Inferior parietal cortex (tissue), 1 donor: Measurements from ENCODE around the gene HERPUD2.
"Not testable (repeated sequence)": the region's sequence is repeated elsewhere in the genome, so short reads cannot be mapped to it uniquely, and the experiment has no call there.

ENCODE experiments used
- DNase-seq: peaks from one replicate; pipeline ENCODE4 v3.0.0-alpha.2; 2016; ENCODE audit errors: extremely low spot score

The HERPUD2 gene

GRCh38 chr7:35605760-35606159, 89.2 kb downstream of the HERPUD2 start:
- no peak for DNase-seq

DNA sequence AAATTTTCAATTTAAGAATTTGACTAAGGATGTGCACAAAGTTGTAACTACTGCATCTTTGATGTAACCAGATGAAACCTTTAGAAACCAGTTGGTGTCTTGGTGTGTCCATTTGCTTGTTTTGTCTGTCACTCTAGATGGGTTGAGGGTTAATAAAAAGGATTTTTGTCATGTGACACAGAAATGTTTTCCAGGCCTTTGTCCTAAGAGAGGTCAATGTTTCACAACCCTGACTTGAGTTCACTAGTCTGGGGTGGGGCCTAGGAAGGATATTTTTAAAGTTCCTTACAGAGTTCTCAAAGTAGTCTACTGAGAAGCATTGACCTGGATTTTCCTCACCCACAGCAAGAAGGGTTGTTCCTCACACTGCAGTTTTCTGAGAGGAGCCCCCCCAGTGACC, 90.3 kb downstream of the HERPUD2 start:
- DNase-seq: no peak

DNA sequence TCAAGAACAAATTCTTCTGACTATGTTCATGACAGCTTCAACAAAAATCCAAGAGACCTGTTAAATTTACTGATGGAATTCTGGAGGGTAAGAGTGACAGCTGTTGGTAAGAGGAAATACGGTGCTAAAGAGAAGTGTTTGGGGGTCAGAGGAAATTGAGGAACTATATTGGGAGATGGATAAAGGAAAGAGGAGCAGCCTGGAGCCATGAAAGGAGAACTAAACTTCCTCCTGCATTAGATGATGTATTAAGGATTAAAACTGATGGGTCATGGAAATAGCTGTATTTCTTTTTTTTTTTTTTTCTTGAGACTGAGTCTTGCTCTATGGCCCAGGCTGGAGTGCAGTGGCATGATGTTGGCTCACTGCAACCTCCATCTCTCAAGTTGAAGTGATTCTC, 95.3 kb downstream of the HERPUD2 start:
- DNase-seq: no peak

DNA sequence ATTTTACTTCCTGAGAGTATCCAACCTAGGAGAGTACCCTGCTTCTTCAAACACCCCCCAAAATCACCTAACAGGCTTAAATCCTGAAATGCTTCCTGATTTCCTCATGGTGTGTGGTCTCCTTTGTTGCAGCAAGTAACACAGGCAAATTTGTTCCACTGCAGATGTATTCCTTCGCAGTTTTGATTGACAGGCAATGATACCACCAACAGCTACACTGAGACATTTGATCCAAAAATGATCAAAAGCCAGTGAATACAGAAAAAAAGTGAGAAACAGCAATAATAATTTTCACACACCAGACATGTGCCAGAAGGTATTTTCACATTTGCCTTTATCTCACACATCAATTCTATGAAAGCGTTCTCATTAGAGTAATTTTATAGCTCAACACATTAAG, 95.9 kb downstream of the HERPUD2 start:
- DNase-seq: no peak

DNA sequence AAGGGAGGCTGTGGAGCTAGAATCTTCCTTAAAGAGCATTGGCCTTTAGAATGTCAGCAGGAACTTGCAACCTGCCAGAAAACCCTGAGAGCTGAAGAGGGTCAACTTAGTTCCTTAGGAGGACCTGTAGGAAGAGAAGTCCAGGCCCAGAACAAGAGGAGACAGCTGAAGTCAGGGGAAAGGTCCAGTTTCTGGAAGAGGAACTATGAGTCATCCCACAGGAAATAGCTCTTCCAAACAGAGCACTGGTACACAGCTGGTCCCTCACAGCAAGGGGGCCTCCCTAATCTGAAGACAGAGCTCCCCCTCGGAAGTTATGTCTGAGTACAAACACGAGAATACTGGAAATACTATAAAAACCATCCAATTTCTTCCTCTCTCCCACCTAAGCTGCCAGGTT, 98.9 kb downstream of the HERPUD2 start:
- DNase-seq: no peak

GRCh38 chr7:35593899-35594298, 101.0 kb downstream of the HERPUD2 start:
- no peak for DNase-seq

- no peak for DNase-seq
Observed at GRCh38 chr7:35588647-35589046, 106.3 kb downstream of the HERPUD2 start.

GRCh38 chr7:35584990-35585389, 109.9 kb downstream of the HERPUD2 start:
- DNase-seq: no peak

DNA sequence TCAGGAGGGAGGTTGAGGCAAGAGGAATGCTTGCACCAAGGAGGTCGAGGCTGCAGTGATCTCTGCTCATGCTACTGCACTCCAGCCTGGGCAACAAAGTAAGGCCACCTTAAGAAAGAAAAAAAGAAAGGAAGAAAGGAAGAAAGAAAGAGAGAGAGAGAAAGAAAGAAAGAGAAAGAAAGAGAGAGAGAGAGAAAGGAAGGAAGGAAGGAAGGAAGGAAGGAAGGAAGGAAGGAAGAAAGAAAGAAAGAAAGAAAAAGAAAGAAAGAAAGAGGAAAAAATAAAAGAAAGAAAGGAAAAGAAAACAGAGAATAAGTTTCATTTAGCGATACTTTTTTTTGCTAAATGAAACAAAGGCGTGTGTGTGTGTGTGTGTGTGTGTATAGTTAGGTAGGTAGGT, 110.4 kb downstream of the HERPUD2 start:
- not testable (repeated sequence) for DNase-seq
